ENCODE data around the gene HS2ST1.

The HS2ST1 gene

DNA sequence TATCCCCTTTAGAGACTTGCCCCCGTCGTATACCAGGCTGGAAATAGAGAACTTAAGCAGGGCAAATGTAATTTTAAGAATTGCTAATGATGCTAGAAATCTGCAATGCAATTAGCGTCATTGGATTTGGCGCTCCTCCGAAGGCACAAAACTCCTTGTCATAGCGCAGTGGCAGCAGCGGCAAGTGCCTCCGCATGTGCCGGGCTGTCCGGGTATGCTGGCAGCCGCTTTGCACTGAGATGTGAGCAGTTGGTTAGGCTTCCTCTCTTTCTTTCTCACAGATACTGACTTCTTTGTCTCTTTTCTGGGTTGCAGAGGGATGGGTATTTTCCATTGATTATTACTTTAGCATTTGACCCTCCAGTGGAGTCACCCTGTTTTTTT lies 220.9 kb downstream of the HS2ST1 start:
- Mint-ChIP-seq H3K27ac (no peak overlapping the region), H3K4me1 (peaks cover 13% of the 10 kb centered on the region), H3K9me3 (no peaks in the 10 kb centered on the region), H3K27me3 (peaks cover 60% of the 10 kb centered on the region), H3K36me3 (no peaks in the 10 kb centered on the region), H3K4me3 (no peak overlapping the region)
- DNase-seq: no peak
- CTCF ChIA-PET: no interaction called here

DNA sequence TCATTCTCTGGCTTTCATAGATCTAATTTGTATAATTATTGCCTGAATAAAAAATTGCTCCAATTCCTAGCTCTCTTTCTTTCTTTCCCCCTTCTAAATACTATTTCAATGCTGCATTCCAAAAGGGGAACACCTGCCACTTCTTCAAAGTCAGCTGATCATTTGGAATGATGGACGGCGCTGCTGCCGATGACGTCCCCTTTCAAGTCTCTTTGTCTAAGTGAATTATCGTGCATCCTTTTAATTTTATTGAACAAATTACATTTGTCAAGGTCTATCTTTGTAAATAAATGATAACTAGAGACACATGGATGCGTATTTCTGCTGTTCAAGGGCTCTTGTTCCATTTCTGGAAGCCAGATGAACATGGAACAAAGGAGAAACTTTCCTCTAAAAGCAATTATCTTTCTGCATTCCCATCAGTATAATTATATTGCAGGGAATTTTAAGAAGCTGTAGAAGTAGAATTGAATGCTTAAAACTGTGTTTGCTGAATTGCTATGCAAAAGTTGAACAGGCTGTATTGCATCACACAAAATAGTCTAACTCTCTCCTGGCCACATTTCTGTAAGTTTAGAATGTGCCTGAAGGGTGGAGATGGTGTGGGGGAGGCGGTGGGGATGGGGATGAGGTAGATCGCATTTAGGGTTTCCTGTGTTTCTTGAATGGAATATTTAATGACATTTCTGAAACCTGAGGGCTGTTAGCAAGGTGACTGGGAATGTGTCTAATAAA lies 222.3 kb downstream of the HS2ST1 start:
- no peak for DNase-seq
- CTCF ChIA-PET: no interaction called here
- Mint-ChIP-seq H3K9me3 (no peaks in the 10 kb centered on the region), H3K4me1 (peaks cover 11% of the 10 kb centered on the region), H3K36me3 (no peaks in the 10 kb centered on the region), H3K27ac (no peak overlapping the region), H3K4me3 (no peak overlapping the region), H3K27me3 (peaks cover 51% of the 10 kb centered on the region)

DNA sequence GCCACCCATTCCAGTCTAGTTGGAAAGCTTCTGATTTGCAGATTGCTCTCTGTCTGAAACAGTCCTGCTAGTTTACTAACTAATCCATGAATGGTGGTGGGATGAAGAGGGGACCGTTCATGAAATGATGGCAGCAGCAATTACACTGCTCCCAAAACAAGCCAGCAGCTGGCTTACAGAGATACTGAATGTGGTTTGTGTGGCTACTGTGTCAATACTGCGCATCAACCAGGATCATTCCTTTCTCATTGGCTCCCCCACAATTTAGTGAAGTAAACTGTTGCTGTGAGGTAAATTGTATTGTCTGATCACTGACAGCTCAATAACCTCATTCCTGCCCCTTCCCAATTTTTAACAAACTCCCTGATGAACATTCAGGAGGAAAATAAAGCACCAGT lies 222.9 kb downstream of the HS2ST1 start:
- CTCF ChIA-PET: no interaction called here
- Mint-ChIP-seq H3K27me3 (peaks cover 46% of the 10 kb centered on the region), H3K4me3 (no peak overlapping the region), H3K36me3 (no peaks in the 10 kb centered on the region), H3K27ac (no peak overlapping the region), H3K4me1 (peaks cover 7% of the 10 kb centered on the region), H3K9me3 (no peaks in the 10 kb centered on the region)
- DNase-seq: no peak

DNA sequence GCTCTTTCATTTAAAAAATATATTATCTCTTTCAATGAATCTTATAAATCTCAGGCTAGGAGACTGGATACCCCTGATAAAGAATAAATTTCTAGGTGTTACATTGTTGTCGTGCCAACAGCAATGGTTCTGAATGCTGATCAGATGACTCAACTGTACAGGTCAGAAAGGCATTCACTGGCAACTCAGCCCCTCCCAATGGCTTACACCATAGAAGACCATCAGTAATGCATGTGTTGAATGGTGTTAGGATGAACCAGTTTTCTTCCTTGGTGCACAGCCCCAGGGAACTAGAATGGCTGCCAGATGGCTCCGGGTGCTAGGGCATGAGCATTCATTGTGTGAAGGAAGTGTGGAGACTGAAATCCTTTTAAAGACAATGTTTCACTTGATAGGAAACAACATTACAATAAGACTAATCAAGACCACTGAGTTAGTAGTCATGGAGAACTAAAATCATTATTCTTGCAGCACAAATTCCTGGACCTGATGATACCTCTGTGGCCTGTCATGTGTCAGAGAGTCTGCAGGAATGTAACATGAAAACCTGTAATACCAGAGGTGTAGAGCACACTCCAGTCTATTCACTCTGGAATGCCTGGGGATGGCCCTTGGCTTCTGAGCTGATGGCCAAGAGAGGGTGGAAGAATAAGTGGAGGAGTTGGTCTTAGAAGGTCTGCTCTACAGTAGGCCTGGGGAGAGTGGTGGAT lies 226.6 kb downstream of the HS2ST1 start:
- Mint-ChIP-seq H3K4me1 (no peaks in the 10 kb centered on the region), H3K27me3 (peaks cover 20% of the 10 kb centered on the region), H3K4me3 (no peak overlapping the region), H3K9me3 (no peaks in the 10 kb centered on the region), H3K27ac (no peak overlapping the region), H3K36me3 (no peaks in the 10 kb centered on the region)
- CTCF ChIA-PET: interaction anchor here (1.0 kb wide), 1 partner anchor 138 kb away, joined by 3 read pairs; no protein-coding TSS in a partner anchor
- DNase-seq: no peak

DNA sequence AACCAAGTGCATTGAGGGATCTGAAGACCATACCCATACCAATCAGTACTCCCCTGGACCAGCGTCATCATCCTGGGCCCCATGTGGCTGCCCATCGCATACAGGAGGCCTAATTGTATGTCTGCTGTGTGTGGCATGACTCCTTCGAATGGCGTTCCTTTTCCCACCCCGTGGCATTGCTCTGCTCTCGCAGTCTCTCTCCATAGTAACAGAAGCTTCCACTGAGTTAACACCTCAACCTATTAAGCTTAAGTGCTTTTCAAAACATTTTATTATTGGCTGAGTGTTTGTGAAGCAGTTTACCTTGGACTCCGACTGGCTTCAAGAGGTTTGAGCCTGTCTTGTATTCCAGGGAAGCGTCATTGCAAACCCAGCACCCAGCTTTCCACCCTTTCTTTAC lies 227.1 kb downstream of the HS2ST1 start:
- Mint-ChIP-seq H3K36me3 (no peaks in the 10 kb centered on the region), H3K27me3 (peaks cover 26% of the 10 kb centered on the region), H3K4me1 (no peaks in the 10 kb centered on the region), H3K4me3 (no peak overlapping the region), H3K27ac (no peak overlapping the region), H3K9me3 (no peaks in the 10 kb centered on the region)
- CTCF ChIA-PET: interaction anchor here (1.0 kb wide), 1 partner anchor 138 kb away, joined by 3 read pairs; no protein-coding TSS in a partner anchor
- DNase-seq: no peak

DNA sequence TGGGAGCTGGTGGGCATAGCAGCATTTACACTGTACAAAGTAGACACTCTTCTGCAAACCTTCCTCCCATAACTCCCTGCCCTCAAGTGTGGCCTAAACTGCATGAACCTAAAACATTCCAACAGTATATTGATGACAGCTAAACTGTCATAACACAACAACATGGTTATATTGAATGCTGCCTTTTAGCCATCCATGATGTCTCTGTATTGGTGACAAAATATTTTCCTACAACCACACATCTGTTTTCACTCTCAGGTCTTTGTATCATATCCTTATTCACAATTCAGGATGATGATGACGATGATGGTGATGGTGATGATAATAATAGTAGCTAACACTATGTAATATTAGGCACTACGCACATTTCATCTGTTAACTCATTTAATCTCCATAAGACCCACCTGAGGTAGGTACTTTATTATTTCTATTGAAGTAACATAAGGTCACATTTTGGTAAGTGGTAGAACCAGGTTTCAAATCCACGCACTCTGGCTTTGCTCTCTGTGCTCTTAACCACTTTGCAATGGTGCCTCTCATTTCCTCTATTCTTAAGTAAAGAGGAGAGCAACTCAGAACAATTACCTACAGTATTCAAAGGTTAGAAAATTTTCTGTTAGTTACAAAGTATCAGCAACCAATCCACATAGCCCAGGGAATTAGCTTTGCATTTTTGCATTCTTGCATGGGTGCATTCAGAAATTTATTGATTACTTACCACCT lies 229.1 kb downstream of the HS2ST1 start:
- Mint-ChIP-seq H3K27ac (no peak overlapping the region), H3K27me3 (peaks cover 34% of the 10 kb centered on the region), H3K36me3 (no peaks in the 10 kb centered on the region), H3K9me3 (no peaks in the 10 kb centered on the region), H3K4me3 (no peak overlapping the region), H3K4me1 (no peaks in the 10 kb centered on the region)
- CTCF ChIA-PET: no interaction called here
- no peak for DNase-seq

DNA sequence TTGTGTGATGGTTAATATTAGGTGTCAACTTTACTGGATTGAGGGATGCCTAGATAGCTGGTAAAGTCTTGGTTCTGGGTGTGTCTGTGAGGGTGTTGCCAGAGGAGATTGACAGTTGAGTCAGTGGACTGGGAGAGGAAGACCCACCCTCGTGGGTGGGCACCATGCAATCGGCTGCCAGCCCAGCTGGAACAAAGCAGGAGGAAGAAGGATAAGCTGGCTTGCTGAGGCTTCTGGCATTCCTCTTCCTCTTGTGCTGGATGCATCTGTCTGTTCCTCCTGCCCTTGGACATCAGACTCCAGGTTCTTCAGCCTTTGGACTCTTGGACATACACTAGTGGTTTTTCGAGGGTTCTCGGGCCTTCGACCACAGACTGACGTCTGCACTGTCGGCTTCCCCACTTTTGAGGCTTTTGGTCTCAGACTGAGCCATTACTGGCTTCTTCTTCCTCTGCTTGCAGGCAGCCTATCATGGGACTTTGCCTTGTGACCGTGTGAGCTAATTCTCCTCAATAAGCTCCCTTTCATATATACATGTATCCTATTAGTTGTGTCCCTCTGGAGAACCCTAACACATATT lies 230.0 kb downstream of the HS2ST1 start:
- Mint-ChIP-seq H3K27ac (no peak overlapping the region), H3K4me1 (no peaks in the 10 kb centered on the region), H3K9me3 (no peaks in the 10 kb centered on the region), H3K4me3 (no peak overlapping the region), H3K36me3 (no peaks in the 10 kb centered on the region), H3K27me3 (peaks cover 34% of the 10 kb centered on the region)
- DNase-seq: no peak
- CTCF ChIA-PET: no interaction called here

DNA sequence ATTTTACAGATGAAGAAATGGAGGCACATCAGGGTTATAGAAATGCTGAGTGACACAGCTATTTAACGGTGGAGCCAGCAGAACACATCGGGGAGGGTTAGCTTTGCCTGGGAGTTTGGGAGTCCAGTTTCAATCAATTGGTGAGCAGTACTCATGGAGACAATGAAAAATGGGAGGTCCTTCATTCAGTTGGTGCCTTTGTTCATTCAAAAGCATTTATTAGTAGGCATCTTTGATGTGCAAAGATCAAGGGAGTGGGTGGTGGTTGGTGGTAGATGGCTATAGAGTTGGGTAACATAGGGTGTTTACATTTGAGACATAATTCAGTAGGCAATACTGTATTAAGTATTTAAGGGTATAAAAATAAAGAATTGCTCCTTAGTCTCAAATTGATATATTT lies 230.5 kb downstream of the HS2ST1 start:
- Mint-ChIP-seq H3K4me3 (no peak overlapping the region), H3K36me3 (no peaks in the 10 kb centered on the region), H3K9me3 (no peaks in the 10 kb centered on the region), H3K27me3 (peaks cover 34% of the 10 kb centered on the region), H3K4me1 (no peaks in the 10 kb centered on the region), H3K27ac (no peak overlapping the region)
- DNase-seq: no peak
- CTCF ChIA-PET: no interaction called here

DNA sequence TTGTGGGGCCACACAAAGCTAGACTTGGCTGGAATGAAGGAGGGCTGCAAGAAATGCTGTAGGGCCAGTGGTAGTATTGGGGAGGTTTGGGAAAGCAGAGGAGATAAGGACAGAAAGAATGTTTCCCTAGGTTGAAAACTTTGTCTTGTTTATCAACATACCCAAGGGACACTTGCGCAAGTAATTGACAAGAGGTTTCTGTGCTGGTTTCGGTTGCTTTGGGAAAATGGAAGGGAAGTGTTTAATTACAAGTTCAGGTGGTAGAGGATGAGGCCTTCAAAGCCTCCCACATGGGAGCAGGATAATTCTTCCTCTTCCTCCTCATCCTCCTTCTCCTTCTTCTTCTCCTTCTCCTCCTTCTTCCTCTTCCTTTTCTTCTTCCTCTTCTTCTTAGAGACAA lies 232.1 kb downstream of the HS2ST1 start:
- Mint-ChIP-seq H3K4me1 (peaks cover 7% of the 10 kb centered on the region), H3K4me3 (no peak overlapping the region), H3K27me3 (peaks cover 43% of the 10 kb centered on the region), H3K36me3 (no peaks in the 10 kb centered on the region), H3K27ac (no peak overlapping the region), H3K9me3 (no peaks in the 10 kb centered on the region)
- CTCF ChIA-PET: no interaction called here
- no peak for DNase-seq

DNA sequence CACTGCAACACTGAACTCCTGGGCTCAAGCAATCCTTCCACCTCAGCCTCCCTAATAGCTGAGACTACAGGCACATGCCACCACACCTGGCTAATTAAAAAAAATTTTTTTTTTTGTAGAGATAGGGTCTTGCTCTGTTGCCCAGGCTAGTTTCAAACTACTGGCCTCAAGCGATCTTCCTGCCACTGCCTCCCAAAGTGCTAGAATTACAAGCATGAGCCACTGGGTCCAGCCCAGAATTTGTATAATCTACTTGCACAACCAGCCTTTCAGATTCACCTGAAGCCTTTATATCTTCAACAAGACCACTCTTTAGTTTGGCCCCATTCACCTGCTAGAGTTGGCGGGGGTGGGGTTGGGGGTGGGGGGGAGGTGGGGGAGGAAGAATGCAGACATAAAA lies 232.6 kb downstream of the HS2ST1 start:
- H3K27me3 Mint-ChIP-seq: peaks cover 48% of the 10 kb centered on the region
- DNase-seq: no peak
- peaks cover 12% of the 10 kb centered on the region for H3K4me1 Mint-ChIP-seq
- no peaks in the 10 kb centered on the region for H3K9me3 Mint-ChIP-seq
- no peak overlapping the region for H3K27ac Mint-ChIP-seq
- CTCF ChIA-PET: no interaction called here
- H3K4me3 Mint-ChIP-seq: no peak overlapping the region
- no peaks in the 10 kb centered on the region for H3K36me3 Mint-ChIP-seq

DNA sequence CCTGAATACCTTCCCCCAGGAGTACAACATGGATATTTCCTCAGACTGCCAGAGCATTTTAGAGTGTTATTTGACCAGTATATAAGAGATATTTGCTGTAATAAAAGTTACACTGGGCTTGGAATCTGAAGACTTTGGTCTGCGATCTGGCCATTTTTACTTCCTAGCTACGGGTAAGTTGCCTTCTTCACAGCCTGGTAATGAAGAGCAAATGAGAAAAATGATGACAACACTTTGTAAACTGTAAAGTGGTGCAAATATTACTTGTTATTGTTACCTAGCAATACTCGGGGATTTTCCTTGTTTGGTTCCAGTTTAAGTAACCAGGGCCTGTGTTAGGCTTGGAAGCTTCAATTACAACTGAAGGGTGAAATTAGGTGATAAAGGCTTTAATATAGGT lies 233.4 kb downstream of the HS2ST1 start:
- Mint-ChIP-seq H3K27ac (no peak overlapping the region), H3K36me3 (no peaks in the 10 kb centered on the region), H3K9me3 (no peaks in the 10 kb centered on the region), H3K4me1 (peaks cover 18% of the 10 kb centered on the region), H3K27me3 (peaks cover 55% of the 10 kb centered on the region), H3K4me3 (no peak overlapping the region)
- CTCF ChIA-PET: interaction anchor here (1.4 kb wide), 2 partner anchors 18 to 48 kb away, joined by 3 read pairs; no protein-coding TSS in a partner anchor
- no peak for DNase-seq

DNA sequence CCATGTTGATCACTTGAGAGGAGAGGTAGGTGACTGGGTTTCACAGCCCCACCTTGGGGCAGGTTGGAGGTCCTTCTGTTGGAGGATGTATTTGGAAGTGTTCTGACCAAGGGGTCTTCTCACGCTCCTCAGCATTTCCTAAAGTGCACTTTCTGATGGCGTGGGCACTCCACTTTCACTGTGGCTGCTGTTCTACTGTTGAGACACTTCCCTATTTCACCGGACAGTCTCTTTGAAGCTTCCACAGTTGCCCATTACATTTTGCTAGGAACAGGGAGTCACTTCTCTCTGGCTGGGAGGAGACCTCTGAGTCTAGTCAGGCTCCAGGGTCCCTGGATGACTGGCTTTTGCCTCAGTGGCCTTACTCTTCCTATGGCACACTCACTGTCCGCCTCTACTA lies 234.2 kb downstream of the HS2ST1 start:
- Mint-ChIP-seq H3K27ac (no peak overlapping the region), H3K4me1 (peaks cover 18% of the 10 kb centered on the region), H3K36me3 (no peaks in the 10 kb centered on the region), H3K9me3 (no peaks in the 10 kb centered on the region), H3K27me3 (peaks cover 57% of the 10 kb centered on the region), H3K4me3 (no peak overlapping the region)
- CTCF ChIA-PET: interaction anchor here (1.4 kb wide), 2 partner anchors 18 to 48 kb away, joined by 3 read pairs; no protein-coding TSS in a partner anchor
- DNase-seq: no peak

DNA sequence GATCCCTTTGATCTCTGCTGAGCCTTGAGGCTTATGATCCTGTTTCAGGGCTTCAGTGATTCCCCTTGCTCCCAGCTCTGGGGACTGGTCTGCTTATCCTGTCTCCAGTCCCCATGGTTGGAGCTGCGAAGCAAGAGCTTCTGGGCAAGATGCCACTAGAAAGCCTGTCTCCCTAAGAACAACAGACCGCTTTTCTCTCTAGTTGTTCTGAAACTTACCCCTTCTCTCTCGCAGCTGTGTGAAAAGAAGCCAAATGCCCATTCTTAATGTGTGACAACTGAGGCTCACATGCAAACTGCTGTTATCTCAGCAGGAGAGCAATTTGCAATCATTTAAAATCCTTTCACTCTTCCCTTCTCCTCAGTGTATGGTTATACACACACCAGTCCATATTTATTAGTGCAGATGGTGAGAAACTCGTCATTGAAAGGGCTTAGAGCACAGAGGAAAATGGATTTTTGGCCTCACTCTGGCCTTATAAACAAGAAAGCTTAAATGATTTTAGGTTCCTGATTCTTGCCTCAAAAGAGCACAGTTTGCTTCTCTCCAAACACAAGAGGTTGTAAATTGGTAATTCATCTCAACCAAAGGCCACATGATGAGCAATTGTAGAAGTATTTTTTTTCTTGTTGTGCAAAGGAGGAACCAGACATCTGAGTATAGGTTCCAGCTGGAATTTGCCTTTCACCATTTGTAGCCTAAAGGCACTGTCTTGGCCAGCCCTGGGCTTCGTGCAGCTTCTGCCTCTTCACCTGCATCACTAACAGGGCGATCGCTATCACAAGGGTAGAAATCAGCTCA lies 235.0 kb downstream of the HS2ST1 start:
- H3K4me3 Mint-ChIP-seq: no peak overlapping the region
- no peak for DNase-seq
- no peaks in the 10 kb centered on the region for H3K36me3 Mint-ChIP-seq
- no peaks in the 10 kb centered on the region for H3K9me3 Mint-ChIP-seq
- H3K27me3 Mint-ChIP-seq: peaks cover 57% of the 10 kb centered on the region
- peaks cover 18% of the 10 kb centered on the region for H3K4me1 Mint-ChIP-seq
- H3K27ac Mint-ChIP-seq: no peak overlapping the region
- CTCF ChIA-PET: interaction anchor here (1.4 kb wide), 1 partner anchor 47 kb away, joined by 3 read pairs; no protein-coding TSS in a partner anchor

DNA sequence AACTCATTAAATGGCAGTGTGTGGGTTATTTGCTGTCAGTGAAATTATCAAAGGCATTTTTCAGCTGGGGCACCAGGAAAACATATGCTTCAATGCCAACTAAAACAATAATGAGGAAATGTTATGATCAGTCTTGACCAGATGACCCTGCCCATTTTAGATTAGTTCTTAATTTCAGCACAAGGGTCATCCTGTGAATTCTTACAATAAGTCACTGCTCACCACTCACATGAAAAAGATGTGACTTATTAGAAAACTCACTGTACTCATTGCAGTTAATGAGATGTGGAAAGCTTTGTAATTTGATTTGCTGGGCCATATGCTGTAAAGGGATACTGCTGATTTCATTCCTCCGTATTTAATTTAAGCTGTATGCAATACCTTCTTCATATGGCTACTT lies 235.7 kb downstream of the HS2ST1 start:
- Mint-ChIP-seq H3K36me3 (no peaks in the 10 kb centered on the region), H3K4me3 (no peak overlapping the region), H3K4me1 (peaks cover 18% of the 10 kb centered on the region)

More for the DNA sequence above, 235.7 kb downstream of the HS2ST1 start:
- no peak for DNase-seq
- Mint-ChIP-seq H3K9me3 (no peaks in the 10 kb centered on the region), H3K27me3 (peaks cover 57% of the 10 kb centered on the region), H3K27ac (no peak overlapping the region)
- CTCF ChIA-PET: no interaction called here

Measured in activated naive CD4-positive, alpha-beta T cell treated with anti-CD3 and anti-CD28 coated beads, Interleukin-2, amount 10 ng/mL, durations not matched to agents 7 days and 5 days (primary cell).